OCI-LY3 (cell line): ENCODE measurements around the gene GPM6B.

ENCODE experiments used
- EZH2phosphoT487 ChIP-seq: fragments of 200-600 bp; shearing (Covaris generic); IDR thresholded peaks from 2 replicates; pipeline ENCODE4 v1.6.1; 2018; ENCODE audit warnings: antibody characterized with exemption, mixed run types, low read depth
- TF ChIP-seq, protein P1 (sequence below): fragments of 200-600, 300-600 bp; sonication (generic); IDR thresholded peaks from 2 replicates; pipeline ENCODE4 v1.5.1; 2014; ENCODE audit warnings: antibody characterized with exemption, low read length, low read depth

DNA sequence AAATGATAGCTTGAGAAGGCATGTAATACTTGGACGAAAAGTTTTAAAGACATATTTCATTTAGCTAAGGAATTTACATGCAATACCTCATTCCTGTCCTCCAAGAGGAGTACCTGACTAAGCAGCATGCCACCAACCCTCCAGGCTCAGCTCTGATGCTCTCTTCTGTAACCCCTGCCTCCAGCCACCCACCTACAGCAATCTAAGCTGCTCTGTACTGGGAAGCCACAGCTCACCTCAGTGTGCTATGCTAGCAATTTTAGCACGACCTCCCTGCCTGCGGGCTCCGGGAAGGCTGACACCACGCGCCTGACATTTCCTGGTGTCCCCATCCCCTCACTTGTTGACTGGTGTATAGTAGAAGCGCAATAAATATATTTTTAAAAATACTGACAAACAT, 23.2 kb upstream of the GPM6B start:
- TF ChIP-seq, protein P1, sequence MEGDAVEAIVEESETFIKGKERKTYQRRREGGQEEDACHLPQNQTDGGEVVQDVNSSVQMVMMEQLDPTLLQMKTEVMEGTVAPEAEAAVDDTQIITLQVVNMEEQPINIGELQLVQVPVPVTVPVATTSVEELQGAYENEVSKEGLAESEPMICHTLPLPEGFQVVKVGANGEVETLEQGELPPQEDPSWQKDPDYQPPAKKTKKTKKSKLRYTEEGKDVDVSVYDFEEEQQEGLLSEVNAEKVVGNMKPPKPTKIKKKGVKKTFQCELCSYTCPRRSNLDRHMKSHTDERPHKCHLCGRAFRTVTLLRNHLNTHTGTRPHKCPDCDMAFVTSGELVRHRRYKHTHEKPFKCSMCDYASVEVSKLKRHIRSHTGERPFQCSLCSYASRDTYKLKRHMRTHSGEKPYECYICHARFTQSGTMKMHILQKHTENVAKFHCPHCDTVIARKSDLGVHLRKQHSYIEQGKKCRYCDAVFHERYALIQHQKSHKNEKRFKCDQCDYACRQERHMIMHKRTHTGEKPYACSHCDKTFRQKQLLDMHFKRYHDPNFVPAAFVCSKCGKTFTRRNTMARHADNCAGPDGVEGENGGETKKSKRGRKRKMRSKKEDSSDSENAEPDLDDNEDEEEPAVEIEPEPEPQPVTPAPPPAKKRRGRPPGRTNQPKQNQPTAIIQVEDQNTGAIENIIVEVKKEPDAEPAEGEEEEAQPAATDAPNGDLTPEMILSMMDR, result no peak
- no peak for TF ChIP-seq EZH2phosphoT487
